Ecto neural progenitor cell (in vitro differentiated cells): ENCODE data around the gene DHX34.
"Not testable (repeated sequence)": the region's sequence is repeated elsewhere in the genome, so short reads cannot be mapped to it uniquely, and the experiment has no call there.

ENCODE experiments used
- DNase-seq: peaks from one replicate; pipeline ENCODE4 v3.0.0-alpha.2; 2018; ENCODE audit warnings: low spot score

DHX34 gene

GRCh38 chr19:47324502-47324901 is 24.6 kb upstream of the DHX34 start:
- no peak for DNase-seq

GRCh38 chr19:47330466-47330869 is 18.6 kb upstream of the DHX34 start:
- no peak for DNase-seq

GRCh38 chr19:47331490-47331889 is 17.6 kb upstream of the DHX34 start:
- DNase-seq = no peak

GRCh38 chr19:47331931-47332547 is 17.1 kb upstream of the DHX34 start, which contains the start of gene C5AR2:
C5AR2 (plus strand) TSS chr19:47332175; CDS start chr19:47340800, 8,625 bp downstream.
- DNase-seq = no peak

- DNase-seq = not testable (repeated sequence)
Observed at GRCh38 chr19:47336765-47337718, 12.1 kb upstream of the DHX34 start.

- DNase-seq = no peak
Observed at GRCh38 chr19:47339196-47339880, 9.8 kb upstream of the DHX34 start.

GRCh38 chr19:47340477-47341208 is 8.5 kb upstream of the DHX34 start:
- no peak for DNase-seq

- DNase-seq = no peak
Observed at GRCh38 chr19:47341734-47342133, 7.4 kb upstream of the DHX34 start.

GRCh38 chr19:47343194-47343802 is 5.8 kb upstream of the DHX34 start:
- DNase-seq = no peak

GRCh38 chr19:47344425-47344824 is 4.7 kb upstream of the DHX34 start:
- DNase-seq = no peak

- DNase-seq = not testable (repeated sequence)
Observed at GRCh38 chr19:47346024-47346423, 3.1 kb upstream of the DHX34 start.

GRCh38 chr19:47350630-47351029 is 1.5 kb downstream of the DHX34 start:
- no peak for DNase-seq

- DNase-seq = no peak
Observed at GRCh38 chr19:47351548-47351947, 2.4 kb downstream of the DHX34 start.

- DNase-seq = no peak
Observed at GRCh38 chr19:47352095-47352494, 3.0 kb downstream of the DHX34 start.

GRCh38 chr19:47353307-47353712 is 4.2 kb downstream of the DHX34 start:
- DNase-seq = no peak

GRCh38 chr19:47356900-47357299 is 7.8 kb downstream of the DHX34 start:
- no peak for DNase-seq

GRCh38 chr19:47357788-47358680 is 8.9 kb downstream of the DHX34 start:
- DNase-seq = no peak

- DNase-seq = no peak
Observed at GRCh38 chr19:47358936-47359335, 9.8 kb downstream of the DHX34 start.

GRCh38 chr19:47362321-47362720 is 13.2 kb downstream of the DHX34 start:
- DNase-seq = no peak

- no peak for DNase-seq
Observed at GRCh38 chr19:47363758-47364531, 14.8 kb downstream of the DHX34 start.
